Muscle of arm (tissue), 12 donors: ENCODE data around the gene SIK3. TPM values are rescaled to one million over a fixed set of nuclear protein-coding genes. Genes with fewer than 3 reads are reported as not detected.

Experiments used
- DNase-seq: peaks from one replicate; pipeline ENCODE4 v3.0.0-alpha.2; 2013
- polyA plus RNA-seq, 12 donors: library from polyadenylated mRNA; unstranded; fragments of 120-200 nt; gene quantifications; one replicate each; pipeline ENCODE4 v1.2.1, GENCODE V29; 2013; ENCODE audit not compliant: insufficient read length in 12 of 12

SIK3 gene
- polyA plus RNA-seq, 12 donors, result 27.5 to 46.1 (median 38.5) TPM; not detected in 1

DNA sequence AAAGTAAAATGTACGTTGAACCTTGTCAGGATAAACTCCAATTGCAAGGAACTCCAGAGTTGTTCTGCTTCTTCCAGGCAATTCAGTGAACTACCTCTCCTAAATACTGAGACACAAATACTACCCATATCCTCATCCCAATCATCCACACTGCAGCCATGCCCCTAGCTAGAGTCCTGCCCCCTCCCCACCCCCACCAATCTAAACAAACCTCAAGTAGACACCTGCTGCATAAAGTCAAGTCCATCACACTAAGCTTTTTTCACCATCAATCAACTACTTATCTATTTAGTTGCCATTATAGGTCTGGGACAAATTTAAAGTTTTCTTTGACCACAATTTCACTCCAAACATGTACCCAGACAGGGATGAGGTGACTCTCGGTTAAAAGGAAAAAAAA, 167.6 kb downstream of the SIK3 start:
- DNase-seq, result no peak

GRCh38 chr11:116930177-116930576, 168.1 kb downstream of the SIK3 start:
- peak; percentile 51 for DNase-seq

GRCh38 chr11:116929414-116930090, 168.7 kb downstream of the SIK3 start:
- DNase-seq, result no peak

DNA sequence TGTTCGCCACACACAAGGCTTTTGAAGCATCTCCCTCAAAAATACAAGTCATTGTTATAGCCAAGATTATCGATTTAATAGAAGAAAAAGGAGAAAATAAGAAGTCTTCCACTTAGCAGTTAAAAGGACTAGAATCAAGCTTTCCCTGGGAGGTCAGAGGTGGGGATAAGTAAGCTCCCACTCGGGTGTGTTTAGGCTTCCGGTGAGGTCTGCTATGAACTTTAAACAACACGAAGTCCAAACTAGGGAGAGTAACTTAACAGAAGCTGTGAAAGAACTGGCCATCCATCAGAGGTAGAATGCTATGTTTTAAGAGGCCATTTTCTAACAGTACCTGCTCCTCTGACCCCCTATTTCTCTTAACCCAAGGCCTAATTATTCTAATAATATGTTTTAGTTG, 169.4 kb downstream of the SIK3 start:
- no peak for DNase-seq

DNA sequence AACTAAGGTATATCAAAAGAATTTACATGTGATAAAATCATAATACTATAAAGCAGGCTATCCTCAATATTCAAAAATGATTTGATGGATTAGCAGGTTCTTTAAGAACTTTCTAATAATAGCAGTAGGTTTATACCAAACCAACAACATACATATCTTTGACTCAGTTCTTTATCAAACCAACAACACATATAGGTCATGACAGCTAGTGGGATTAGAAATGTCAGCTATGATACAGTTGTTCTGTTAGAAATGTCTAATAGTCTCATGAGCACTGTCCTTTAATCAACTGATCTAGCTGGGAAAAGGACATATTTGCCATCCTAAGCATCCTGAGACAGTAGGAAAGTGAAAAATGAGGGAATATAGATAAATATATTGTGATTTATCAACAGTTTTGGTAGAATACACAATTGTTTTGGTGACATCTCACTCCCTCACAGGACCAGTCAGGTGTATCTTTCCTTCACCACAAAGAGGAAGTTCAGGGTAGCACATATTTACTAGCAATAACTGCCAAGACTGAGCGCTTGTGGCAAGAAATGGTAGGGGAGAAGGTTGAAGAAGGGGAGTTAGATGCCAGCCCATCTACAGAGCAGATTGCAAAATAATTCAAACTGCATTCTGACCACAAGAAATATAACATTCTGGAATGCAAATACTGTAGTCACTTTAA, 170.0 kb downstream of the SIK3 start:
- no peak for DNase-seq

DNA sequence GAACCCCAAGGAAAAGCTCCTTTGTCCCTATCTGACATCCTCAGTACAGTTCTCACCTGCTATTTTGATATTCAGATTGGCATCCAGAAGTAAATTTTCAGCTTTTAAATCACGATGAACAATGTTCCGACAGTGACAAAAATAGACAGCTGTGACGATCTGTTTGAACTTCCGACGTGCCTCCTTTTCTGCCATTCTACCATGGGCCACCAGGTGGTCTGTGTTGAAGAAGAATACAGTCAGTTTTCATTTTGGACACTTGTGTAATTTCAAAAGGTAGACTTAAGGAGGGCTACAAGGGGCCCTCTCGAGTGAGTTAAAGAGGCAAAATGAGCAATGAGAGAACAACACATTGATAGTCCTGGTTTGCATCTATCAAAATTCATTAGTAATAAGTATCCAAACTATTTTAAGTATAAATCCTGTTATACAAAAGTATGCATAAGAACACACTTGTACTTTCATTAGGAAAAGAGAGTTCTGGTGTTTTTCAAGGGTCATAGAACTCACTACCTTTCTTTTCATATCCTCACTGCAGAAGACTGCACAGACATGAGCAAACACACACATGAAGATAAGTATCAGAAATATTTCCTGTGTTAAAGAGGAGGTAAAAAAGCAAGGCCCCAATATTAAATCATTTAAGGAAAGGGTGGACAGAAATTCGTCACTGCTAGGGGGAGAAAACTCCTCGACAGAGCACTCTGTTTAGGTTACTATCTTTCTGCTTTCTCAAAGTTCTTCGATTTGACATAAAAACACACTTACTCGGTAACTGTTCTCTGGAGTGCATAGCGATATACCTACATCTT, 170.9 kb downstream of the SIK3 start:
- DNase-seq, result no peak

DNA sequence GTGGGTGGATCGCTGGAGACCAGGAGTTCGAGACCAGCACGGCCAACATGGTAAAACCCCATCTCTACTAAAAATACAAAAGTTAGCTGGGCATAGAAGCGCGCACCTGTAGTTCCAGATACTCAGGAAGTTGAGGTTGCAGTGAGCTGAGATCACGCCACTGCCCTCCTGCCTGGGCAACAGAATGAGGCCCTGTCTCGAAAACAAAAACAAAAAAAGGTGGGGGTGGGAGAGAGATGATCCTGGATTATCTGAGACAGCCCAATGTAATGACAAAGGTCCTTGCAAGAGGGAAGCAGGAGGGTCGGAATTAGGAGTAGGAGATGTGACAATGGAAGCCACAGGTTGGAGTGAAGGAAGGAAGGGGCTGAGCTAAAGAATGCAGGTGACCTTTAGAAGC, 173.2 kb downstream of the SIK3 start:
- DNase-seq, result no peak

DNA sequence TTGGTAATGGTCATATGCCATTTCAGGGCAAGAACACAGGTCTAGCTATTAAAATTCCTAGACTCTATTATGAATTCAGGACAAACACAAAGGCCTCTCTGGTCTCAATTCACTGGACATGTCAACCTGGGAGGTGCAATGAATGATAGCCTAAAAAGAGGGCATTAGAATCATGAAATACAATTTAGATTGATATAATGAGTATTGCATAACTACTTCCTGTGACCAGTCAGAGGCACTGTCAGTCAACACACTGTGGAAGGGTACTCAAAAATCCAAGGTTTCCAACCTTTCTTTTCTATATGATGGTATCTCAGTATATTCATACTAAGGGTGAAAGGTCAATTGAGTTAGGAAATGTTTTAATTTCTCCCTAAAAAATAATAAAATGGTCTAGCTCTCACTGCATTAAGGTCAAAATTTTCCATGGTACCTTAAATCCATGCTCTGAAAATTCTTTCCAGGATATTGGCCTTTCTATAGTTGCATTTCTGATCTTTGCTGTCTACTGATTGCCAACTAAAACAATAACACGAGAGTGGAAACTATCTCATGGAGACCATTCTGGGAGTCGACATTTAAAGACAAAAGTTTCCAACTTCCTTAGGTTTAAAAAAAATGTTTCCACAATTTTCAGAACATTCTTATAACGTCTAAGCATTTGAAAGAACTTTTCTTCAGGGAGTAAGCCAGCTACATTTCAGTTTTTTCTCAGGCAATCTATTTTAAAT, 179.1 kb downstream of the SIK3 start:
- no peak for DNase-seq

DNA sequence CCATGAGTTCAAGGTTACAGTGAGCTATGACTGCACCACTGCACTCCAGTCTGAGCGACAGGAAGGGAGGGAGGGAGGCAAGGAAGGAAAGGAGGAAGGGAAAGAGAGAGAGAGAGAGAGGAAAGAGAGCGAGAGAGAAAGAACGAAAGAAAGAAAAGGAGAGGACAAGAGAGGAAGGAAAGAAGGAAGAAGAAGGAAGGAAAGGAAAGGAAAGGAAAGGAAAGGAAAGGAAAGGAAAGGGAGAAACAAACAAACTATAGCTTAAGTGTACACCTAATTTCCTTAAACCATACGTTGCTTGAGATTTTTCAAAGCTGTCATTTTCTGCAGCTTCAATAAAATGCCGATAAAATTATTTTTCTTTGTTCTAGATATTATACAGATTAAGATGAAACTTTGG, 180.6 kb downstream of the SIK3 start:
- no peak for DNase-seq

GRCh38 chr11:116916886-116917285, 181.3 kb downstream of the SIK3 start:
- DNase-seq, result no peak

DNA sequence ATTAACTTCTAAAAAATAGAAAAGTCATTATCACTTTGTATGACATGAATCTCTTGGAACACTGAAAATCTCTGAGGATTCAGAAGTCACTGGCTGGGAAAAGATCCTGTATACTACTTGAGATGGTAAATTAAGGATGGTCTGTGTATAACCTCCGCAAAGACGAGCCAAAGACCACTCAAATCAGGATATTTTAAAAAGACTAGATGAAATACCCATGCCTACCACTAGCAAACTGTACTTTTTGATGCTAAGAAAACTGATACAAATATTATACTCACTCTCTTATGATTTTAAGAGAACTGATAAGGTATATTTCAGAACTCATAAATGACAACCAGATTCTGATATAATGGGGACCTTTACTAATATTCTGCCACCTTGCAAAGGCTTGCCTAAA, 182.2 kb downstream of the SIK3 start:
- DNase-seq, result no peak

- peak; percentile 67 for DNase-seq
Observed at GRCh38 chr11:116913000-116913399, 185.2 kb downstream of the SIK3 start.

- no peak for DNase-seq
Observed at GRCh38 chr11:116911976-116912734, 186.1 kb downstream of the SIK3 start.

DNA sequence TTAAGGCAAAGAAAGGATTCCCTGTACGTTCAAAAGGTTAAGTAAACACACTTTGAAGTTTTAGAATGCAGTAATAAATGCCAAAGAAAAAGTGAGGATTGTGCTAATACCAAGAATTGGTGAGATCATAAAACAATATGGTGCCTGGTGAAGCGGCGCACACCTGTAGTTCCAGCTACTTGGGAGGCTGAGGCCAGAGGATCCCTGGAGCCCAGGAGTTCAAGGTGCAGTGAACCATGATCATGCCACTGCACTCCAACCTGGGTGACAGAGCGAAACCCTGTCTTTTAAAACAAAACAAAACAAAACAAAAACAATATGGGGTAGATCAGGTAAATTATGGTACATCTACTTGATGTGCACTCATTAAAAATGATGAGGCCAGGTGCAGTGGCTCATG, 187.4 kb downstream of the SIK3 start:
- DNase-seq, result no peak

- DNase-seq, result no peak
Observed at GRCh38 chr11:116910378-116910777, 187.8 kb downstream of the SIK3 start.

- DNase-seq, result no peak
Observed at GRCh38 chr11:116909245-116909644, 189.0 kb downstream of the SIK3 start.

DNA sequence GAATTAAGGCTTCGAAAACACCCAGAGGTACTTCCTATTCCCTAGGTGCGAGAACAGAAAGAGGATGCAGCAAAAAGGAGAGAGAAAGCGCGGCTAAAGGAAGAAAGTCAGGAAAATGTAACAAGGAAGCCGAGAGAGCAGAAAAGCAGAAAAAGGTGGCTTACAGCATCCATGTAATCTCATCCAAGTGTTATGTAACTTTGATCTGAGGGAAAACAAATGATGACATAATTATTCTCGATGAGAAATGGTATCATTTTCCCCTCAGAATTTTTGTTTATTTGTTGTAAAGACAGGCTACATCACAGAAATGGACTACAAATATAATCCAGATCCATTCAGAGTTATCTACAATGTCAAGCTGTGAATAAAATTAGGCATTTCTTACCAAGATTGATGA, 191.7 kb downstream of the SIK3 start:
- DNase-seq, result no peak

DNA sequence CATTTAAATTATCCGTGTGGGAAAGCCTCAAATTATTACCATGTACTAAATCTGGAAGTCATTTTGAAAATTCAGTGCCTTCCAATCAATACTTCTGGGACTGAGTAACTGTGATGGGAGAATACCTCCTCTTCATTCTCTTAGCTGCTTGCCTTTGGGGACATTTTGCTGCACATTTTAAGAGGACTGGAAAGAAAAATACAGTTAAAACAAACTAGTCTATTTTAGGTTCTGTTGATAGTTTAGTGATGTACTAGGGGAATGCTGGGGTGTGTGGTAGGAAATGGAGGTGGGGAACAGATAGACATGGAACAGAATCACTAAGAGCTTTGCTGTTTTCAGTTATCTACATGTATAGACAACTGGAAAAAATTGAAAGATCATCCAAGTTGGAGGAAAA, 195.1 kb downstream of the SIK3 start:
- DNase-seq, result no peak

DNA sequence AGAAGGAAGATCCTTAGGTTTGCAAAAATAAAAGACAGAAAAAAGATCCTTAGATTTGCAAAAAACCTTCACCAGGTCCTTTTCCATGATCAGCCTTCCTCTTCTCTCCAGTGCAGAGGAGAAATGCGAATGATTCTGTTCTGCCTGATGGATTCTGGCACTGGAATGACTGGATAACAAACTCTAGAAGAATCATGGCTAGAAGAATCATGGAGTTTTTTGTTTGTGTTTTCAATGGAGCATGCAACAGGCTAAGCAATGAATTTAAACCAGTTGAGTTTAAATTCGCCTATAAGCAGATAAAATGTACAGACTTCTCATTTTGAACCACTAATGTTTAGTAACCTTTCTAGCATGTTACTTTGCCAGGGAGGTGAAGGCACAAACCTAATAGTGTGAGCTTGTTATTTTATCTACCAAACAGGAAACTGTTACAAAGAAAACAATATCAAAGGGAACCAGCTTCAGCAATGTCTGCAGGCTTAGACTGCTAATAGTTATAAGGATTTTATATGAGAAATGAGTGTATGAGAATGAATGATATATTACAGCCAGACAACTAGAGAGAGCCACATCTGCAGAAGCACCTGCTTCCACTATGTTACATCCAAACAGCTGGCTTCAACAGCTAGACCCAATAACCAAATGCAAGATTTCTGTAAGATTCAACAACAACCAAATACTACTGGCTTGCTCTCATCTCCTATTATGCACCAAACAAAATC, 196.1 kb downstream of the SIK3 start:
- no peak for DNase-seq

- DNase-seq, result no peak
Observed at GRCh38 chr11:116901211-116901610, 197.0 kb downstream of the SIK3 start.

DNA sequence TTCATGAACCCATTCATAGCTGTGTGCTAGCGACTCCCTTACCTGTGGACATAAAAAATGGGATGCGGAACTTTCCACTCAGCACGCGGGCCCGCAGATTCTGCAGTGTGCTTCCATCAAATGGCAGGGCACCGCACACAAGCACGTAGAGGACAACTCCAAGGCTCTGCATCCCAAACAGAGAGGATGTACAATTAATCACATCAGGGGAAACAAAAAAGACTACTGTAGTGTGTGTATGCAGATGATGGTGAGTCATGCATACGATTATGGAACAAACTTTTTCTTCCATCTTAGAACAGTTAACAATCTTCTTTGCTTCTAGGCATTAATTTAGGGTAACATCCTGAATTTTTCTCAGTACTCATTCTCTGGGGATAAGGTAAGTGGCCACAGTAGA, 202.0 kb downstream of the SIK3 start:
- DNase-seq, result no peak
